Activated T-cell treated with anti-CD3 and anti-CD28 coated beads for 1 hour (primary cell): ENCODE measurements around the gene PRR22.
"Not testable (repeated sequence)": the region's sequence is repeated elsewhere in the genome, so short reads cannot be mapped to it uniquely, and the experiment has no call there.

Experiments used
- DNase-seq: peaks from one replicate; pipeline ENCODE4 v3.0.0-alpha.2; 2020; ENCODE audit warnings: low read depth

Gene PRR22

GRCh38 chr19:5790559-5791520 is 6.3 kb upstream of the PRR22 start, which contains the start of gene DUS3L:
TSS of gene DUS3L (minus strand) at chr19:5791163. CDS start at chr19:5791141, 22 bp downstream.
- DNase-seq: peak; percentile 93

GRCh38 chr19:5789886-5790558 is 5.5 kb upstream of the PRR22 start:
- no peak for DNase-seq

- DNase-seq: no peak
Measured at GRCh38 chr19:5789351-5789761, 4.8 kb upstream of the PRR22 start.

- DNase-seq: no peak
Measured at GRCh38 chr19:5788422-5788821, 3.9 kb upstream of the PRR22 start.

GRCh38 chr19:5787409-5788182 is 3.0 kb upstream of the PRR22 start:
- DNase-seq: no peak

- DNase-seq: no peak
Measured at GRCh38 chr19:5786593-5787408, 2.3 kb upstream of the PRR22 start.

GRCh38 chr19:5785423-5785822 is 877 bp upstream of the PRR22 start:
- DNase-seq: no peak

GRCh38 chr19:5782945-5783919 is 1.3 kb downstream of the PRR22 start:
- DNase-seq: no peak

GRCh38 chr19:5782322-5782721 is 2.2 kb downstream of the PRR22 start:
- DNase-seq: no peak

- DNase-seq: not testable (repeated sequence)
Measured at GRCh38 chr19:5780916-5781315, 3.6 kb downstream of the PRR22 start.

- DNase-seq: no peak
Measured at GRCh38 chr19:5778402-5778801, 6.1 kb downstream of the PRR22 start.

- no peak for DNase-seq
Measured at GRCh38 chr19:5775668-5776309, 8.8 kb downstream of the PRR22 start.

GRCh38 chr19:5774921-5775320 is 9.6 kb downstream of the PRR22 start:
- DNase-seq: no peak

- no peak for DNase-seq
Measured at GRCh38 chr19:5773276-5773675, 11.3 kb downstream of the PRR22 start.

- DNase-seq: no peak
Measured at GRCh38 chr19:5772416-5772815, 12.1 kb downstream of the PRR22 start.

GRCh38 chr19:5767949-5768348 is 16.6 kb downstream of the PRR22 start:
- DNase-seq: no peak

- no peak for DNase-seq
Measured at GRCh38 chr19:5765220-5765619, 19.3 kb downstream of the PRR22 start.

- DNase-seq: no peak
Measured at GRCh38 chr19:5762608-5763217, 21.8 kb downstream of the PRR22 start.

GRCh38 chr19:5753743-5754142 is 30.8 kb downstream of the PRR22 start:
- no peak for DNase-seq
